ENCODE results near the gene LPCAT1.

LPCAT1 gene

GRCh38 chr5:1555808-1556731 lies 32.3 kb upstream of the LPCAT1 start:
- no peak overlapping the region for H3K4me3 ChIP-seq (ENCODE audit: low read length)
- DNase-seq (ENCODE audit: low read depth, low spot score), result no peak

GRCh38 chr5:1555011-1555807 lies 31.4 kb upstream of the LPCAT1 start:
- no peak overlapping the region for H3K4me3 ChIP-seq (ENCODE audit: low read length)
- no peak for DNase-seq (ENCODE audit: low read depth, low spot score)

GRCh38 chr5:1554410-1554967 lies 30.7 kb upstream of the LPCAT1 start:
- DNase-seq (ENCODE audit: low read depth, low spot score), result no peak
- no peak overlapping the region for H3K4me3 ChIP-seq (ENCODE audit: low read length)

GRCh38 chr5:1553539-1554409 lies 30.0 kb upstream of the LPCAT1 start:
- H3K4me3 ChIP-seq (ENCODE audit: low read length), result no peak overlapping the region
- no peak for DNase-seq (ENCODE audit: low read depth, low spot score)

- H3K4me3 ChIP-seq (ENCODE audit: low read length), result no peak overlapping the region
- DNase-seq (ENCODE audit: low read depth, low spot score), result no peak
Observed at GRCh38 chr5:1552521-1553255, 28.9 kb upstream of the LPCAT1 start.

- no peak for DNase-seq (ENCODE audit: low read depth, low spot score)
- no peak overlapping the region for H3K4me3 ChIP-seq (ENCODE audit: low read length)
Observed at GRCh38 chr5:1551426-1552301, 27.9 kb upstream of the LPCAT1 start.

GRCh38 chr5:1550287-1551076 lies 26.7 kb upstream of the LPCAT1 start:
- H3K4me3 ChIP-seq (ENCODE audit: low read length), result no peak overlapping the region
- DNase-seq (ENCODE audit: low read depth, low spot score), result no peak

GRCh38 chr5:1549475-1550030 lies 25.8 kb upstream of the LPCAT1 start:
- no peak overlapping the region for H3K4me3 ChIP-seq (ENCODE audit: low read length)
- DNase-seq (ENCODE audit: low read depth, low spot score), result no peak

- no peak overlapping the region for H3K4me3 ChIP-seq (ENCODE audit: low read length)
- DNase-seq (ENCODE audit: low read depth, low spot score), result no peak
Observed at GRCh38 chr5:1548702-1549474, 25.1 kb upstream of the LPCAT1 start.

- DNase-seq (ENCODE audit: low read depth, low spot score), result no peak
Observed at GRCh38 chr5:1547655-1548054, 23.9 kb upstream of the LPCAT1 start.

GRCh38 chr5:1547236-1547635 lies 23.5 kb upstream of the LPCAT1 start:
- no peak overlapping the region for H3K4me3 ChIP-seq (ENCODE audit: low read length)
- DNase-seq (ENCODE audit: low read depth, low spot score), result no peak

More at GRCh38 chr5:1547655-1548054, 23.9 kb upstream of the LPCAT1 start:
- no peak overlapping the region for H3K4me3 ChIP-seq (ENCODE audit: low read length)

- DNase-seq (ENCODE audit: low read depth, low spot score), result no peak
- no peak overlapping the region for H3K4me3 ChIP-seq (ENCODE audit: low read length)
Observed at GRCh38 chr5:1546556-1546955, 22.8 kb upstream of the LPCAT1 start.

GRCh38 chr5:1545805-1546355 lies 22.1 kb upstream of the LPCAT1 start:
- DNase-seq (ENCODE audit: low read depth, low spot score), result no peak
- no peak overlapping the region for H3K4me3 ChIP-seq (ENCODE audit: low read length)

GRCh38 chr5:1545126-1545804 lies 21.5 kb upstream of the LPCAT1 start:
- DNase-seq (ENCODE audit: low read depth, low spot score), result no peak
- no peak overlapping the region for H3K4me3 ChIP-seq (ENCODE audit: low read length)
